HG03097 (cell line): Measurements from ENCODE around the gene ITPR1.

Experiments used
- ATAC-seq: cut with Tn5 transposase; IDR thresholded peaks from one replicate; pipeline ENCODE4 v1.9.1; 2021; ENCODE audit not compliant: unreplicated experiment, low FRiP score

The ITPR1 gene

DNA sequence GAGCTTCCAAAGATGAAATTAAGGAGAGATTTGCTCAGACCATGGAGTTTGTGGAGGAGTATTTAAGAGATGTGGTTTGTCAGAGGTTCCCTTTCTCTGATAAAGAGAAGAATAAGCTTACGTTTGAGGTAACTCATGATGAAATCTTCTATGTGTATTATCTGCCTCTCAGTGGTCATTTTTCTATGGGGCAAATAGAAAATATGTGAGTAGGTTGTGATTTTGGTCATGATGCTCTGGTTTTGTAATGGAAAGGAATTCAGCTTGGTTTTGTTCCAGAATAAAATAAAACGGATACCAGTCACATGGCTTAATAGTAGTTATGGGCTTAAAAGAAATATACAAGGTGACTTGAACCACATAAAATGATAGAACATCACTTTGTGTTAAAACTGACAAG, 181.1 kb downstream of the ITPR1 start:
- no peak for ATAC-seq

- no peak for ATAC-seq
Measured at GRCh38 chr3:4675704-4676103, 182.6 kb downstream of the ITPR1 start.

DNA sequence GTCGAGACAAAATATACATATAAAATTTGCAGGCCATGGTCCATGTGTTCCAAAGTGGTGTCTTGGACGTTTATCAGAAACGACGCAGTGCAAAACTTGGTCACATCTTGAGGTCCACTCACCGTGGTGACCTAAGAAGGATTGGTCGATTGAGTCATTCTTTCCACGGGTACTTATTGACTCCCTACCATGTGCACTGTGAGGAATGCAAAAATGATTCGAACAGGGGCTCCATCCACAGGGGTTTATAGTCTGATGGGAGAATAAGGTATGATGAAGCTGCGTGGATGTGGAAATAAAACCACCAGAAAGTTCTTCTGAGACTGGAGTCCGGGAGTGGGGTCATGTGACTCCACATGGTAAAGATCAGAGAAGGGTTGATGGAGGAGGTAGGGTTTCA, 185.2 kb downstream of the ITPR1 start:
- ATAC-seq: no peak

DNA sequence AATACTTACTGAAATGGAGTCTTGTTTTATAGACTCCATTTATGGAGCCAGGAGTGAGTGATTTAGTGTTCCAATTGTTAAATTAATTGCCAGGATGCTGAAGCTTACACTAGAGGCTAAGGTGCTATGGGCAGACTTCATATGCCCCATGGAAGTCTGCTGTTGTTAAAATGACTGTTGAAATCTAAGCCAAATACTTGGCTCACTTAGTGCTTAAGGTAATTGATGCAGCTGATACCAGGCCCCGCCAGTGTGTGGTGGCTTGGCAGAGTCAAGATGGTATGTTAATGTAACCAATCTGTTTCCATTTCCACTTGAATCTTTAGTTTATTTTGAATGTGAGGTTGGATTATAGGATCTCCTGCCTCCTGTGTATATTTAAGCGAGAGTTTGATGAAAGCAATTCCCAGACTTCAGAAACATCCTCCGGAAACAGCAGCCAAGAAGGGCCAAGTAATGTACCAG, 187.1 kb downstream of the ITPR1 start:
- ATAC-seq: no peak

DNA sequence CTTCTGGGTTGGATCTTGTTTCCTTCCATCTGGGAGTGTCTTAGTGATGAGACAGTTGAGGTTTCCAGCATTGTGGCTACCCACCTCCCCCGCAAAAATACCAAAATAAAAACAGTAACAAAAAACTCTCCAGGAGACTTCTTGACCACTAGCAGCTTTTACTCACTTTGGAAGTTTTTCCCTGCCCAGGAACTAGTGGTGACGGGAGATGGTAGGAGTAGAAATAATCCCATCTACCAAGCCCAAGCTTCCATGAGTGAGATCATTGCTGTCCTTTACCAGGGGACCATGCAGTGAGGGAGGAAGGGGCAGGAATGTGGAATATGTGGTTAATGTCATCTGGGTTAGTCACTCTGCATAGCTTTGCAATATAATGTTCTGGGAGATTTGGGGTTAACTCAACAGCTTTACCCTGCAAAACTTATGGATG, 187.7 kb downstream of the ITPR1 start:
- ATAC-seq: no peak

GRCh38 chr3:4681301-4681700, 188.2 kb downstream of the ITPR1 start:
- no peak for ATAC-seq

- no peak for ATAC-seq
Measured at GRCh38 chr3:4684117-4684516, 191.0 kb downstream of the ITPR1 start.

- ATAC-seq: no peak
Measured at GRCh38 chr3:4684976-4685375, 191.8 kb downstream of the ITPR1 start.

- no peak for ATAC-seq
Measured at GRCh38 chr3:4685673-4686345, 192.7 kb downstream of the ITPR1 start.

- no peak for ATAC-seq
Measured at GRCh38 chr3:4686619-4687018, 193.5 kb downstream of the ITPR1 start.

- ATAC-seq: no peak
Measured at GRCh38 chr3:4687167-4687566, 194.0 kb downstream of the ITPR1 start.

- no peak for ATAC-seq
Measured at GRCh38 chr3:4687596-4687995, 194.4 kb downstream of the ITPR1 start.

DNA sequence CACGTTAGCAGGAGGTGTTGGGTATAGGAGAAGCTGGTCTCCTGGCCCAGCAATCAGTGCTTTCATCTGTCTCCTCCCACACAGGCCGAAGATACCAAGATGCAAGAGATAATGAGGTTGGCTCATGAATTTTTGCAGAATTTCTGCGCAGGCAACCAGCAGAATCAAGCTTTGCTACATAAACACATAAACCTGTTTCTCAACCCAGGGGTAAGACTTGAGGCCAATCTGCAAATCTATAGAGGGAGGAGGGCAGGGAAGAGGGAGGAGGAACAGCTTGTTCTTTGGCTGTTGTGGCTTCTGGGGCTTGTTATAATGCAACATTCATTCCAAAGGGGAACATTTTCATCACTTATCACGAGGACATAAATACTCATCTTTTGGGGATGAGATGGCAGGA, 195.3 kb downstream of the ITPR1 start:
- ATAC-seq: no peak

DNA sequence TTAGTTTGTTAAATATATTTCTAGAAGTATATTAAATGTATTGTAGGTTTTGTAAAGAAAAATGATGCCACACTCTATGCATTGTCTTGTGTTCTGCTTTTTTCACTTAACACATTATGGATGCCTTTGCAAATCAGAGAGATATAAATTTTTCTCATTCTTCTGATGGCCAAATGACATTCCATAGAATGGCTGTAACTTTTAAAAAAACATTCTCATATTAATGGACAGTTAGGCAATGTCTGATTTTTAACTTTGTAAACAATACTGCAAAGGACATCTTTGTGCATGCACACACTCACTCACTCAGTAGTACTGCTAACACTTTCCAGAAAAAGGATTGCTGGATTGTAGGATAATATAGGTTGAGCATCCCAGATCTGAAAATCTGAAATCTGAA, 195.9 kb downstream of the ITPR1 start:
- ATAC-seq: no peak

- no peak for ATAC-seq
Measured at GRCh38 chr3:4690277-4690676, 197.1 kb downstream of the ITPR1 start.

DNA sequence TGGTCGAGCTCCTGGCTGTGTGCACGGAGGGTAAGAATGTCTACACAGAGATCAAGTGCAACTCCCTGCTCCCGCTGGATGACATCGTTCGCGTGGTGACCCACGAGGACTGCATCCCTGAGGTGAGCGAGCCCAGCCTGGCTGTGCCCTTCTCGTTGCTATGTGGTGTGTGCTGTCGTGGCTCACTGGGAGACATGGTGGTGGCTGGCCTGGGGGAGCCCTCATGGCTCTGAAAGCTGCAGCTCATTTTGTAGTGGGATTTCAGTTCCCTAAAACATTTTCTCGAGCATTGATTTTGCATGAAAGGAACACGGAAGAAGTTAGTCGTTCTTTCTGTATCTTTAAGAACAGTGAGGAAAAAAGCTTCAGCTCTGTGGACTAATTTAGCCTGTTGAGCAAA, 200.5 kb downstream of the ITPR1 start:
- peak; percentile 54 for ATAC-seq

DNA sequence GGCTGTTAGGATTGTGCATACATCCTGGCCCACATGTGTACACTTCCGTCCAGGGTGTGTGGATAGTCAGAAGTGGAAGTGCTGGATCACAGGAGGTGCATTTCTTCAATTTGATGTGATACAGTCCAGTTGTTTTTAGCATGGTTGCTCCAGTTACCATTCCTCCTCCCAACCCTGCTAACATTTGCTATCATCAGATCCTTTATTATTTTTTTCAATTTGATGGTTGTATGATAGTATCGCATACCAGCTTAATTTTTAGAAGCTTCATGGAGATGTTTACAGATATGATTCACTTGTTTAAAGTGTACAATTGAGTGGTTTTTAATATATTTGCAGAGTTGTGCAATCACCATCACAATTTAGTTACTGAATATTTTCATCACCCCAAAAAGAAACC, 202.7 kb downstream of the ITPR1 start:
- no peak for ATAC-seq

DNA sequence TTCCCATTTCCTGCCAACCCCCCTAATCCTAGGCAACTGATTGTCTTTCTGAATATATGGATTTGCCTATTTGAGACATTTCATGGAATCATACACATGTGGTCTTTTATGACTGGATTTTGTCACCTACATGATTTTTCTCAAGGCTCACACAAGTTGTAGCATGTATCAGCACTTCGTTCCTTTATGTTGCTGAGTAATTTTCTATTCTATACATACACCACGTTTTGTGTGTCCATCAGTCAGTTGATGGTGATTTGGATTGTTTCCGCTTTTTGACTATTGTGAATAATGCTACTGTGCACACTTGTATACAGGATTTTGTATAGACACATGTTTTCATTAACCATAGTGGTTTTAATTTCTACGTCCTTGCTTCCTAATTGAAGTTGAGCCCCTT, 203.1 kb downstream of the ITPR1 start:
- no peak for ATAC-seq

DNA sequence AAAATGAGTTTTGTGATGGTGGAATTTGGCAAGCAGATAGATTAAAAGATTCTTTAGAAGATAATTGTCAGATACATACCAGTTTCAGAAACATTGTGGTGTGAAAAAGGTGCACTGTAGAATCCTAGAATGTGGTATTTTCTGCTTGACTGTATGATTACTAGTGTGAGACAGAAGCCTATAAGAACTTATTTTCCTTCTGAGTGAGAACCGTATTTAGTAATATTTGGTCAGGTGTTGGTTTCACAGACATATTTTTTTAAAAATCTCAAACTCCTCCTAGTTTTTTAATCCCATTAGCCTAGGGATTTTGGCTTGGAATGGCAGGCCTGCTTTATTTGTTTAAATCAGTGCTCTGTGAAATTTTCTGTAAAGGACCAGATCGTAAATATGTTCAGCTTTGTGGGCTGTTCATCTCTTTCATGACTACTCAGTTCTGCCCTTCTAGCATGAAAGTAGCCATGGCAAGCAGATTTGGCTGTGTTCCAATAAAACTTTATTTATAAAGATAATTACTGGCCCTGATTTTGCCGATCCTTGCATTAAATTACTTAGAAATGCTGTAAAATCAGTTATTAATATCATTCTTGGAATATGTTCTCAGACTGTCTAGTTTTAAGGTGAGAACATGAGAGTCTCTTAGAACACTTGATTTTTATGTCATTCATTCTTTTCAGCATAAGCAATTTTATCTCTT, 205.1 kb downstream of the ITPR1 start:
- no peak for ATAC-seq

DNA sequence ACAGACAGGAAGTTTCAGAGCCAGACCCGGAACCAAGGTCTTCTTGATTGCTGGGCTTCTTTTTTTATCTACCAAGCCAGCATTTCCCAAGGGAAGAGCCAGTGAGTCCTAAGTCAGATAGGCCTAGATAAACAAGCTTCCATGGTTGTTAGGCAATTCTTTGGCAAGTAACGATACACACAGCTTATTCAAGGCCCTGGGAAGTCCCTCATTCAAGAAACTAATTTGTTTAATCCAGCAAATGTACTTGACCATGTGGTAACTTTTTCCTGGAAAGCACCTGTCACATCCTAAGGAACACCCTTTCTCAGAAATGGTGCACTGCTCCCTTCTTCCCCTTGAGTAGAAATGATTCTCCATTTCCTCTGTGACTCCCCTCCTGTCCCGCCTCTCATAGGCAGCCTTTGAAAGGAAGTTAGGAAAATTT, 209.9 kb downstream of the ITPR1 start:
- no peak for ATAC-seq

DNA sequence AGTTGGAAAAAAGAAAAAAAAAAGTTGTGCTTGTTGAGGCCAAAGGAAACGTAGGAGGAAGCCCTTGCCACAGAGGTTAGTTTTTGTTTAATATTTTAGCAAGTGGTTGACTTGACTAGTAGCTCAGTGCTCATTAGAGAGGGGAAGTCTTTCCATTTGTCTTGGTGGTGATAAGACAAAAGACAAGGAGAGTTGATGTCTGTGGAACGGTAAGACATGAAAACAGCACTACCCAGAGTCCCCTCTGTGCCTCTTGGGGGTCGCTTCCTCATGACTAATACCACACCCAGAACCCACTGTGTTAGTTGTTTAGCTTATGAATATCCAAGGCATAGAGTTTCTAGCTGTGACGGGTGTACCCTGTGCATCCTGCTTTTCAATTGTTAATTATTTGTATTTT, 211.4 kb downstream of the ITPR1 start:
- no peak for ATAC-seq

- ATAC-seq: no peak
Measured at GRCh38 chr3:4707324-4707723, 214.2 kb downstream of the ITPR1 start.
